Testis (tissue), 3 donors: ENCODE results near the gene EHMT2. TPM values are rescaled to one million over a fixed set of nuclear protein-coding genes. Genes with fewer than 3 reads are reported as not detected.
A peak's percentile ranks its signal among the peaks of the same experiment; 100 is the strongest.
"Not testable (repeated sequence)": the region's sequence is repeated elsewhere in the genome, so short reads cannot be mapped to it uniquely, and the experiment has no call there.

Experiments
- DNase-seq: peaks from one replicate; pipeline ENCODE4 v3.0.0-alpha.2; 2019
- H3K27ac ChIP-seq, 2 donors: fragments of 200-600 bp; sonication (generic); one replicate each; pipeline ENCODE4 v1.5.1; 2019
- H3K27me3 ChIP-seq: fragments of 200-600 bp; sonication (generic); one replicate; pipeline ENCODE4 v1.5.1; 2019
- H3K36me3 ChIP-seq: fragments of 200-600 bp; sonication (generic); one replicate; pipeline ENCODE4 v1.5.1; 2017; ENCODE audit warnings: low read depth; ENCODE audit errors: missing control alignments
- H3K4me1 ChIP-seq: fragments of 200-600 bp; sonication (generic); one replicate; pipeline ENCODE4 v1.5.1; 2019
- H3K4me3 ChIP-seq, 2 donors: fragments of 200-600 bp; sonication (generic); one replicate each; pipeline ENCODE4 v1.5.1; 2017 to 2019
- H3K9me3 ChIP-seq: fragments of 200-600 bp; sonication (generic); one replicate; pipeline ENCODE4 v1.5.1; 2017
- CTCF ChIP-seq, 3 experiments: fragments of 450-650 bp in 2 of 3; fragments of 200-600 bp in 1 of 3; sonication (generic) in 1 of 3; IDR thresholded peaks; one replicate each; pipeline ENCODE4 v1.5.1; 2016 to 2019; ENCODE audit warnings: antibody characterized with exemption in 3 of 3, mild to moderate bottlenecking in 2 of 3, moderate library complexity in 1 of 3
- POLR2A ChIP-seq: fragments of 450-650 bp; IDR thresholded peaks from one replicate; pipeline ENCODE4 v1.6.1; 2017; ENCODE audit warnings: antibody characterized with exemption, mild to moderate bottlenecking, moderate library complexity
- WGBS, 2 donors: methylation state at CpG; one replicate each; pipeline ENCODE4 v1.1.5; 2018; 5-methylcytosine and 5-hydroxymethylcytosine counted together
- intact Hi-C: fragments of 100-400 bp; cut with DNase I; formaldehyde crosslinking; loops from one replicate; pipeline ENCODE4 v1.15.1; 2023; ENCODE audit warnings: low total_unique reads
- polyA plus RNA-seq: library from polyadenylated mRNA; stranded (reverse); fragments of 350-450 nt; fragmentation: Illumina TruSeq; extraction: RNeasy Lipid Tissue Mini Kit (QIAGEN cat#74804); gene quantifications from one replicate; pipeline ENCODE4 v1.2.3, GENCODE V29; 2014; ENCODE audit warnings: low read depth, low replicate concordance; ENCODE audit not compliant: insufficient read depth
- total RNA-seq, 2 donors: library from RNA; depleted of rRNA; stranded (reverse); fragments of >200 nt; gene quantifications; one replicate each; pipeline ENCODE4 v1.2.3, GENCODE V29; 2016

The EHMT2 gene
- total and polyA plus RNA-seq, 3 donors from 2014 or later: 82.2 to 106 (median 102) TPM

DNA sequence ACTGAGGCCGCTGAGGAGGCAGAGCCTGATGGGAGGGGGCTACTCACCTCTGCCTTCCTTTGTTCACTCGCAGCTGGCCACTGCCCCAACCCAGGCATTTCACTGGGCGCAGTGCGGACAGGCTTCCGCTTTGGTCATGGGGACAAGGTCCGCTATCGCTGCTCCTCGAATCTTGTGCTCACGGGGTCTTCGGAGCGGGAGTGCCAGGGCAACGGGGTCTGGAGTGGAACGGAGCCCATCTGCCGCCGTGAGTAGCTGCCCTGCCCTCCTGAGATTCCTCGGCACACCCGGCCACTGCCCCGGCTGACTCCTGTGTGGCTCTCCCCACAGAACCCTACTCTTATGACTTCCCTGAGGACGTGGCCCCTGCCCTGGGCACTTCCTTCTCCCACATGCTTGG, 36.0 kb upstream of the EHMT2 start:
- H3K27ac ChIP-seq: no peak overlapping the region
- no peak for TF ChIP-seq POLR2A
- TF ChIP-seq CTCF (IDR thresholded peaks at IDR 0.05): no peak
- WGBS, 2 donors: 73 to 87% methylated on average over 5 to 19 of the region's 19 CpGs
- no peaks in the 10 kb centered on the region for H3K27me3 ChIP-seq
- H3K4me1 ChIP-seq: no peaks in the 10 kb centered on the region
- intact Hi-C loops: no loop called here
- no peak for DNase-seq
- no peaks in the 10 kb centered on the region for H3K9me3 ChIP-seq
- H3K36me3 ChIP-seq: no peaks in the 10 kb centered on the region
- no peak overlapping the region for H3K4me3 ChIP-seq

GRCh38 chr6:31932137-31932536, 34.6 kb upstream of the EHMT2 start:
- DNase-seq, H3K27ac ChIP-seq, H3K36me3 ChIP-seq, intact Hi-C loops, H3K4me1 ChIP-seq, H3K9me3 ChIP-seq, H3K27me3 ChIP-seq: not testable (repeated sequence)
- peak overlapping the region in 1 of 2 donors; percentile 23 for H3K4me3 ChIP-seq
- WGBS, 2 donors: 67% methylated on average over 11 of the region's 32 CpGs; no CpG with 5 or more reads in 1 of the 2 donors

- Histone ChIP-seq H3K4me1 (no peaks in the 10 kb centered on the region), H3K4me3 (no peak overlapping the region), H3K27ac (no peak overlapping the region), H3K9me3 (no peaks in the 10 kb centered on the region), H3K36me3 (no peaks in the 10 kb centered on the region), H3K27me3 (no peaks in the 10 kb centered on the region)
- TF ChIP-seq POLR2A (no peak), CTCF (IDR thresholded peaks at IDR 0.05) (no peak)
- intact Hi-C loops: no loop called here
- DNase-seq: no peak
- WGBS, 2 donors: 97 to 100% methylated on average over 1 of the region's 1 CpG
Measured at GRCh38 chr6:31930962-31931361, 33.5 kb upstream of the EHMT2 start.

DNA sequence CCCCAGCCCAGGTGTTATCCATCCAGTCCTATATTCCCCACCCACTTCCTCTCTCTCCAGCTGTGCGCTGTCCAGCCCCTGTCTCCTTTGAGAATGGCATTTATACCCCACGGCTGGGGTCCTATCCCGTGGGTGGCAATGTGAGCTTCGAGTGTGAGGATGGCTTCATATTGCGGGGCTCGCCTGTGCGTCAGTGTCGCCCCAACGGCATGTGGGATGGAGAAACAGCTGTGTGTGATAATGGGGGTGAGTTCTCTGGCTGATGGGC, 31.1 kb upstream of the EHMT2 start:
- no peaks in the 10 kb centered on the region for H3K27me3 ChIP-seq
- TF ChIP-seq POLR2A: no peak
- no peak for TF ChIP-seq CTCF (IDR thresholded peaks at IDR 0.05)
- no peak for DNase-seq
- H3K4me3 ChIP-seq: no peak overlapping the region
- no peak overlapping the region for H3K27ac ChIP-seq
- H3K4me1 ChIP-seq: no peaks in the 10 kb centered on the region
- H3K36me3 ChIP-seq: no peaks in the 10 kb centered on the region
- intact Hi-C loops: no loop called here
- 86 to 88% methylated on average over 9 of the region's 9 CpGs for WGBS, 2 donors
- no peaks in the 10 kb centered on the region for H3K9me3 ChIP-seq

- 74 to 79% methylated on average over 9 to 11 of the region's 11 CpGs for WGBS, 2 donors
- H3K27me3 ChIP-seq: no peaks in the 10 kb centered on the region
- H3K36me3 ChIP-seq: no peaks in the 10 kb centered on the region
- H3K4me3 ChIP-seq: no peak overlapping the region
- no peak for TF ChIP-seq POLR2A
- no peak for TF ChIP-seq CTCF (IDR thresholded peaks at IDR 0.05)
- no peaks in the 10 kb centered on the region for H3K9me3 ChIP-seq
- H3K4me1 ChIP-seq: no peaks in the 10 kb centered on the region
- intact Hi-C loops: no loop called here
- no peak overlapping the region for H3K27ac ChIP-seq
- no peak for DNase-seq
Measured at GRCh38 chr6:31927863-31928671, 30.6 kb upstream of the EHMT2 start.
